K562 (cell line): ENCODE results near the gene TOM1. TPM values are rescaled to one million over a fixed set of nuclear protein-coding genes. Genes with fewer than 3 reads are reported as not detected.

Source experiments
- ATAC-seq: fragments of 200-7000 bp; cut with Tn5 transposase; 3 replicates; pipeline ENCODE4 v1.9.1; 2020; ENCODE audit warnings: moderate library complexity
- BruUV-seq: library from RNA; stranded (reverse); fragments of 400-500 nt; replicated peaks from 2 replicates; lab custom pipeline; 2021; lab: Mats Ljungman, UMichigan
- CTCF ChIA-PET: fragments of 300-600 bp; formaldehyde crosslinking; extraction: SDS; loops from one replicate; lab custom pipeline; 2021; ENCODE audit warnings: low intra/inter-chr PET ratio; lab: Yijun Ruan, JAX
- POLR2A ChIA-PET: fragments of 300-600, 350-650 bp; sonication (Branson Sonifier 250); formaldehyde crosslinking; extraction: SDS; loops from one replicate; lab custom pipeline; 2021; ENCODE audit warnings: antibody characterized with exemption, inconsistent platforms; lab: Yijun Ruan, JAX
- DNase-seq, 4 experiments: peaks; one replicate each; pipeline versions ENCODE4 v3.0.0 to v3.0.0-alpha.2; 2011 to 2018; ENCODE audit warnings: low spot score in 3 of 4, mixed read lengths in 3 of 4; ENCODE audit errors: extremely low read depth in 1 of 4
- FAIRE-seq: peaks from 2 replicates; lab custom pipeline; 2011; peaks lifted over from hg19 to GRCh38; lab: Jason Lieb, UNC
- H2AFZ ChIP-seq: 2 replicates; pipeline ENCODE4 v1.6.0; 2011; ENCODE audit warnings: low read depth, low read length, control low read depth, inconsistent platforms
- H3K27ac ChIP-seq: fragments of 200-600 bp; 3 replicates; pipeline ENCODE4 v1.8.0; 2011; ENCODE audit warnings: low read depth, mild to moderate bottlenecking, control low read depth, inconsistent platforms, low read length, moderate library complexity, mixed read lengths; ENCODE audit errors: extremely low read depth
- H3K27me3 ChIP-seq, 2 experiments: fragments of 300-600 bp in 1 of 2; 2 replicates in 1 of 2; 3 replicates in 1 of 2; pipeline versions ENCODE4 v1.6.0 to v1.8.0; 2011; ENCODE audit warnings: inconsistent platforms in 2 of 2, low read length in 2 of 2, mild to moderate bottlenecking in 1 of 2, mixed read lengths in 1 of 2, moderate library complexity in 1 of 2; ENCODE audit not compliant: control insufficient read depth in 2 of 2, insufficient read depth in 2 of 2
- H3K36me3 ChIP-seq: fragments of 300-600 bp; 3 replicates; pipeline ENCODE4 v1.8.0; 2011; ENCODE audit warnings: mild to moderate bottlenecking, low read length, inconsistent platforms; ENCODE audit not compliant: control insufficient read depth, insufficient read depth
- H3K4me1 ChIP-seq, 2 experiments: fragments of 200-600 bp in 1 of 2; replicated peaks in 1 of 2; 2 replicates in 1 of 2; 3 replicates in 1 of 2; pipeline versions ENCODE4 v1.5.1 to v1.8.0; 2011; ENCODE audit warnings: inconsistent platforms in 2 of 2, low read length in 2 of 2, mild to moderate bottlenecking in 1 of 2, mixed read lengths in 1 of 2, moderate library complexity in 1 of 2; ENCODE audit not compliant: control insufficient read depth in 2 of 2, insufficient read depth in 2 of 2
- H3K4me2 ChIP-seq: 2 replicates; pipeline ENCODE4 v1.6.1; 2011; ENCODE audit warnings: low read length, control low read depth, inconsistent platforms, mixed read lengths; ENCODE audit not compliant: insufficient read depth
- H3K4me3 ChIP-seq: fragments of 200-600 bp; sonication (generic), shearing (Covaris generic); 2 replicates; pipeline ENCODE4 v1.5.1; 2016; ENCODE audit warnings: control low read depth, inconsistent platforms
- H3K79me2 ChIP-seq: fragments of 200-600 bp; 3 replicates; pipeline ENCODE4 v1.8.0; 2011; ENCODE audit warnings: low read length, inconsistent platforms; ENCODE audit not compliant: control insufficient read depth, insufficient read depth
- H3K9ac ChIP-seq, 2 experiments: 2 replicates each; pipeline versions ENCODE4 v1.6.0 to v1.6.1; 2011; ENCODE audit warnings: low read depth in 2 of 2, low read length in 2 of 2, control low read depth in 1 of 2, inconsistent platforms in 1 of 2, mild to moderate bottlenecking in 1 of 2, mixed read lengths in 1 of 2; ENCODE audit not compliant: insufficient read depth in 1 of 2
- H3K9me1 ChIP-seq: one replicate; pipeline ENCODE4 v1.6.0; 2011; ENCODE audit warnings: inconsistent platforms, mild to moderate bottlenecking, low read length, moderate library complexity; ENCODE audit not compliant: control insufficient read depth, insufficient read depth
- H3K9me3 ChIP-seq: replicated peaks from 2 replicates; pipeline ENCODE4 v1.5.1; 2011; ENCODE audit warnings: low read depth, low read length, inconsistent platforms; ENCODE audit not compliant: control insufficient read depth, insufficient read depth
- H4K20me1 ChIP-seq: replicated peaks from 2 replicates; pipeline ENCODE4 v1.6.1; 2011; ENCODE audit warnings: low read length, inconsistent platforms, mixed read lengths; ENCODE audit not compliant: control insufficient read depth, insufficient read depth
- BCOR ChIP-seq: fragments of 450-650 bp; IDR thresholded peaks from 2 replicates; pipeline ENCODE4 v1.6.1; 2016
- KAT8 ChIP-seq: fragments of 450-650 bp; IDR thresholded peaks from 2 replicates; pipeline ENCODE4 v1.6.1; 2016; ENCODE audit warnings: low read depth, mild to moderate bottlenecking
- MCM5 ChIP-seq: fragments of 450-650 bp; IDR thresholded peaks from 2 replicates; pipeline ENCODE4 v1.6.1; 2016; ENCODE audit warnings: low read depth
- NBN ChIP-seq: fragments of 450-650 bp; IDR thresholded peaks from 2 replicates; pipeline ENCODE4 v1.6.1; 2016; ENCODE audit warnings: low read depth, mild to moderate bottlenecking
- NFATC3 ChIP-seq: fragments of 450-650 bp; IDR thresholded peaks from 2 replicates; pipeline ENCODE4 v1.6.1; 2017; ENCODE audit warnings: mild to moderate bottlenecking
- POLR2A ChIP-seq: fragments of 450-650 bp; conservative IDR thresholded peaks from 2 replicates; pipeline ENCODE4 v1.6.1; 2016
- RBM25 ChIP-seq: fragments of 200-400 bp; formaldehyde crosslinking; IDR thresholded peaks from 2 replicates; pipeline ENCODE4 v1.6.1; 2018; ENCODE audit warnings: low read length, low read depth, moderate library complexity; ENCODE audit not compliant: severe bottlenecking
- SMARCA4 ChIP-seq: fragments of 450-650 bp; IDR thresholded peaks from 2 replicates; pipeline ENCODE4 v1.6.1; 2016
- SMARCA5 ChIP-seq: fragments of 450-650 bp; IDR thresholded peaks from 2 replicates; pipeline ENCODE4 v1.6.1; 2016
- STAT5A ChIP-seq: IDR thresholded peaks from 2 replicates; pipeline ENCODE4 v1.6.1; 2012; ENCODE audit warnings: low read length, inconsistent platforms, borderline replicate concordance
- ZFP36 ChIP-seq: fragments of 150-350 bp; IDR thresholded peaks from 2 replicates; pipeline ENCODE4 v1.6.1; 2018; ENCODE audit warnings: low read length, low read depth; ENCODE audit not compliant: partially characterized antibody
- ZNF280B ChIP-seq: fragments of 250-450 bp; sonication (Bioruptor Pico); IDR thresholded peaks from 2 replicates; pipeline ENCODE4 v1.5.1; 2021; ENCODE audit warnings: mild to moderate bottlenecking
- WGBS: fragments of 100-300 bp; shearing (Covaris generic); methylation state at CpG from one replicate; pipeline ENCODE4 v1.1.6; 2016; ENCODE audit warnings: low coverage, mixed read lengths; ENCODE audit not compliant: insufficient coverage; ENCODE audit errors: missing lambda C conversion rate; 5-methylcytosine and 5-hydroxymethylcytosine counted together
- in situ Hi-C: fragments of 300-500 bp; cut with MboI; formaldehyde crosslinking; loops from 4 replicates; pipeline ENCODE4 v1.15.0; 2018; ENCODE audit warnings: inconsistent platforms, mixed read lengths
- intact Hi-C: fragments of 100-400 bp; cut with micrococcal nuclease; formaldehyde crosslinking; loops from 2 replicates; pipeline ENCODE4 v1.14.2; 2022
- polyA plus RNA-seq, 8 experiments: library from polyadenylated mRNA; depleted of rRNA in 4 of 8; stranded (reverse) in 5 of 8; unstranded in 3 of 8; fragments of >200 nt; fragmentation: Nextera tagmentation in 2 of 8; fragmentation: Illumina TruSeq in 1 of 8; extraction: Ambion mirVana in 2 of 8; extraction: Trizol in 1 of 8; gene quantifications; 2 replicates each; pipeline versions ENCODE4 v1.2.1 to v1.2.3, GENCODE V29; 2011 to 2014; ENCODE audit warnings: inconsistent platforms in 1 of 8, missing spikeins in 1 of 8
- total RNA-seq, 7 experiments: library from RNA; depleted of rRNA in 6 of 7; stranded (reverse); fragments of >200 nt in 6 of 7; fragmentation: Illumina TruSeq in 2 of 7; extraction: Trizol in 2 of 7; gene quantifications; 2 replicates each; pipeline versions ENCODE4 v1.2.1 to v1.2.3, GENCODE V29; 2011 to 2021; ENCODE audit warnings: low replicate concordance in 1 of 7
- TF ChIP-seq, protein P1 (sequence below): fragments of 250-450 bp; sonication (Bioruptor Pico); IDR thresholded peaks from 2 replicates; pipeline ENCODE4 v1.8.0; 2021; ENCODE audit warnings: moderate library complexity, mild to moderate bottlenecking, inconsistent platforms

Gene TOM1
- total and polyA plus RNA-seq, 9 of the 15 experiments (the other 6 are each of a cell fraction or from before 2014, with no cell fraction given) = 0.64 to 20.6 (median 12.0) TPM

- no peaks in the 10 kb centered on the region for H3K27me3 ChIP-seq
- BruUV-seq = no TSS peak
- FAIRE-seq (no peak), DNase-seq (no peak), ATAC-seq (no peak)
- no peaks in the 10 kb centered on the region for H3K36me3 ChIP-seq
- TF ChIP-seq BCOR (peak; percentile 49; the same call in 1 of the 2 replicates), NBN (no peak), ZFP36 (peak; percentile 54), NFATC3 (no peak), POLR2A (no peak), MCM5 (no peak), ZNF280B (no peak), KAT8 (no peak), SMARCA5 (peak; percentile 36; the same call in 1 of the 2 replicates), SMARCA4 (no peak), STAT5A (no peak), RBM25 (peak; percentile 14)
- TF ChIP-seq, protein P1, sequence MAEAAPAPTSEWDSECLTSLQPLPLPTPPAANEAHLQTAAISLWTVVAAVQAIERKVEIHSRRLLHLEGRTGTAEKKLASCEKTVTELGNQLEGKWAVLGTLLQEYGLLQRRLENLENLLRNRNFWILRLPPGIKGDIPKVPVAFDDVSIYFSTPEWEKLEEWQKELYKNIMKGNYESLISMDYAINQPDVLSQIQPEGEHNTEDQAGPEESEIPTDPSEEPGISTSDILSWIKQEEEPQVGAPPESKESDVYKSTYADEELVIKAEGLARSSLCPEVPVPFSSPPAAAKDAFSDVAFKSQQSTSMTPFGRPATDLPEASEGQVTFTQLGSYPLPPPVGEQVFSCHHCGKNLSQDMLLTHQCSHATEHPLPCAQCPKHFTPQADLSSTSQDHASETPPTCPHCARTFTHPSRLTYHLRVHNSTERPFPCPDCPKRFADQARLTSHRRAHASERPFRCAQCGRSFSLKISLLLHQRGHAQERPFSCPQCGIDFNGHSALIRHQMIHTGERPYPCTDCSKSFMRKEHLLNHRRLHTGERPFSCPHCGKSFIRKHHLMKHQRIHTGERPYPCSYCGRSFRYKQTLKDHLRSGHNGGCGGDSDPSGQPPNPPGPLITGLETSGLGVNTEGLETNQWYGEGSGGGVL = no peak
- 52% methylated on average over 5 of the region's 17 CpGs for WGBS
- H3K4me2 ChIP-seq = no peak overlapping the region
- intact Hi-C loops (loop anchor here (1.0 to 10.0 kb wide), 5 partner anchors 55 to 772 kb away; partner anchors contain the start of gene MCM5), in situ Hi-C loops (loop anchor here (5.0 to 10.0 kb wide), 2 partner anchors 232 to 775 kb away; no protein-coding TSS in a partner anchor)
- H3K79me2 ChIP-seq = no peaks in the 10 kb centered on the region
- peak overlapping the region; percentile 82; the same call in 1 of the 2 replicates for H2AFZ ChIP-seq
- no peak overlapping the region for H3K27ac ChIP-seq
- peaks cover 5 to 19% of the 10 kb centered on the region in 2 experiments; a peak in 4 of 5 replicates for H3K4me1 ChIP-seq
- H3K9me1 ChIP-seq = no peaks in the 10 kb centered on the region
- no peak overlapping the region for H3K4me3 ChIP-seq
- no peaks in the 10 kb centered on the region for H3K9me3 ChIP-seq
- peak overlapping the region in 1 of 2 experiments; percentile 86; a peak in 1 of 4 replicates for H3K9ac ChIP-seq
- ChIA-PET POLR2A (interaction anchor here (0.6 to 1.3 kb wide), 2 partner anchors 11 to 84 kb away, joined by 3 to 4 read pairs; no protein-coding TSS in a partner anchor), CTCF (interaction anchor here (0.6 to 2.6 kb wide), 4 partner anchors 80 to 1912 kb away, joined by 3 to 22 read pairs (median 4); no protein-coding TSS in a partner anchor)
- H4K20me1 ChIP-seq = no peaks in the 10 kb centered on the region
These were observed 50.2 kb downstream of the TOM1 start for GRCh38 chr22:35349704-35350538.
